ENCODE results near the gene GNAZ. TPM values are rescaled to one million over a fixed set of nuclear protein-coding genes. Genes with fewer than 3 reads are reported as not detected.

GNAZ gene
- total RNA-seq, 4 donors from 2014 or later: 0.64 to 9.9 (median 2.6) TPM

DNA sequence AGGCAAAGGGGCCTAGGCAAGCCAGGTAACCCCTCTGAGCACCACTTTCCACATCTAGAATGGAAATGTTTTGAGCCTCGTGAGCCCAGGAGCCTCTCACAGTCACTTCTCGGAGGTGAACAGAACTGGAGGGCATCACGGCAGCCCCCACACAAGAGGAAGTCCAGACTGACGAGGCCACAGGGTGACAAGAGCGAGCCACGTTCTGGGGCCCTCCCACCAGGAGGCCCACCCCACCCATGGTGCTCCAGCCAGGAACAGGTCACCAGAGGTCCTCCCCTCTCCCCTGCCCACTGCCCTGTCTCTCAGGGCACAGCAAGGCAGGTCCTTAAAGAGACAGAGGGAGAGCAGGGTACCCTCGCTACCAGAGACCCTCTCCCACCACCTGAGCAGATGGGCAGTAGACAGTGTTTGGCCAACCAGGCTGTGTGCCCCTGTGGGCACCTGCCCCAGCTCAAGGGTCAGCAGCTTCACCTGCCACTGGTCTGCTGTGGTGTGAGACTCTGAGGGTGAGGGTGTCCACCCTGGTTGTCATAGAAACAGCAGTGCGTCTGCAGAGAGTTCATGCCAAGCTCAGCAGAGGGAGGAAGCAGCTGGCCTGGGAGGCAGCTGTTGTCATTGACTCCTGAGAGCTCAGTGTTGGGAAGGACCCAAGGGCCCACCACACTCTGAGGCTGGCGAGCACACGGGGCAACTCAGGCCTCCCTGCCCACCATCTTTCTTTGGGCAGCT lies 40.0 kb downstream of the GNAZ start:
- H3K9me3 ChIP-seq: no peaks in the 10 kb centered on the region
- no peak for TF ChIP-seq POLR2A (IDR thresholded peaks at IDR 0.05)
- TF ChIP-seq, protein P1, sequence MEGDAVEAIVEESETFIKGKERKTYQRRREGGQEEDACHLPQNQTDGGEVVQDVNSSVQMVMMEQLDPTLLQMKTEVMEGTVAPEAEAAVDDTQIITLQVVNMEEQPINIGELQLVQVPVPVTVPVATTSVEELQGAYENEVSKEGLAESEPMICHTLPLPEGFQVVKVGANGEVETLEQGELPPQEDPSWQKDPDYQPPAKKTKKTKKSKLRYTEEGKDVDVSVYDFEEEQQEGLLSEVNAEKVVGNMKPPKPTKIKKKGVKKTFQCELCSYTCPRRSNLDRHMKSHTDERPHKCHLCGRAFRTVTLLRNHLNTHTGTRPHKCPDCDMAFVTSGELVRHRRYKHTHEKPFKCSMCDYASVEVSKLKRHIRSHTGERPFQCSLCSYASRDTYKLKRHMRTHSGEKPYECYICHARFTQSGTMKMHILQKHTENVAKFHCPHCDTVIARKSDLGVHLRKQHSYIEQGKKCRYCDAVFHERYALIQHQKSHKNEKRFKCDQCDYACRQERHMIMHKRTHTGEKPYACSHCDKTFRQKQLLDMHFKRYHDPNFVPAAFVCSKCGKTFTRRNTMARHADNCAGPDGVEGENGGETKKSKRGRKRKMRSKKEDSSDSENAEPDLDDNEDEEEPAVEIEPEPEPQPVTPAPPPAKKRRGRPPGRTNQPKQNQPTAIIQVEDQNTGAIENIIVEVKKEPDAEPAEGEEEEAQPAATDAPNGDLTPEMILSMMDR (IDR thresholded peaks at IDR 0.05): no peak
- H3K4me3 ChIP-seq: no peak overlapping the region
- H3K27ac ChIP-seq: no peak overlapping the region
- no peaks in the 10 kb centered on the region for H3K4me1 ChIP-seq
- WGBS, 2 donors: 69 to 71% methylated on average over 2 to 6 of the region's 10 CpGs
- H3K27me3 ChIP-seq: no peaks in the 10 kb centered on the region
- intact Hi-C loops (cut with DNase I): no loop called here
- no peaks in the 10 kb centered on the region for H3K36me3 ChIP-seq
- no peak for DNase-seq

DNA sequence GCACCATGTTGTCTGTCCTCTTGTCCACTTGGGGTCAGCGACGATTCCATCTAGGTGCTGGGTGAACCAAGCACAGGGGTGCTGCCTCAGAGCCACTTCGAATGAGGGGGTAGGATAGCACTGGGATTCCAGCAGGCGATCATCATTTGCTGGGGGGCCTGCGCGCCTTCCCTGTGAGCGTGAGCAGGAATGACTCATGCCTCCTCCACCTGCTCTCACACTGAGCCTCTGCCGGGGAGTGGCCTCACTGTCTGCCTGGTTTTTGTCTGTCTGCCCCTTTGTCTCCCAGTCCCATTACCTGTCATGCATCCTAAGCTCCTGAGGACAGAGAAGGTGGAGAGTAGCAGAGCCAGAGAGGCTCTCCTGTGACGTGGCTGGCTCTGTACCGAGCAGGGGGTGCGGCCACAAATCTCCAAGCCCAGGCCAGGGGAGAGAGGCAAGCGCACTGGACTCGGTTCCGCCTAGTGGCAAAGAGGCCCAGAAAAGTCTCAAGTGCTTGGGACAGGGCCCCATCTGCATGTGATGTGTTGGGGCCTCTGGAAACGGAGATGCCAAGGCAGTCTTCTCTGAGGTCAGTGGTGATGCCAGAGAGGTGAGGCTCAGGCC lies 40.7 kb downstream of the GNAZ start:
- Histone ChIP-seq H3K4me1 (no peaks in the 10 kb centered on the region), H3K9me3 (no peaks in the 10 kb centered on the region), H3K27me3 (no peaks in the 10 kb centered on the region), H3K36me3 (no peaks in the 10 kb centered on the region), H3K4me3 (no peak overlapping the region), H3K27ac (no peak overlapping the region)
- TF ChIP-seq, protein P1 (IDR thresholded peaks at IDR 0.05): no peak
- no peak for TF ChIP-seq POLR2A (IDR thresholded peaks at IDR 0.05)
- WGBS, 2 donors: 52 to 73% methylated on average over 4 of the region's 15 CpGs
- no peak for DNase-seq
- intact Hi-C loops (cut with DNase I): no loop called here

DNA sequence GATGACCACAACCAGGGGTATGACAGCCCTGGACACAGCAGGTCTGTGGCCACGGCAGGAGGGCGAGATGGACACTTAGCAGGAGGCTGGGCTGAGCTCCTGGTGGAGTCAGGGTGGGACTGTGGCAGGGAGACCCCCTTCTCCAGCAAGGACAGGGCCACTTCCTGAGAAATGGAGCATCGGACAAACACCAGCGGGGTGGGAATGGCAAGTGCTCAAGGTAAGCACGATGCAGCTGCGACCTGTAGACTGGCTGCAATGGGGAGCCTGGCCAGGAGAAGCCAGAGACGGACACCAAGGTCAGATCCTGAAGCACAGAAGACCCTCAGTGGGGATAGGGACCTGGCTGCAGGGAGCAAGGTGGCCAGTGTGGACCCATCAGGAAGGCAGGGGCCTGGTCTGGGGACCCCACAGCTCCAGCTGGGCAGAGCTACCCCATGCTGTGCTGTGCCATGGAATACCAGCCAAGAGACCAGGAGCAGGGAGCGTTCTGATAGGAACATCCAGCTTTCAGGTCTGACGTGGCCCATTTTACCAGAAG lies 42.2 kb downstream of the GNAZ start:
- WGBS, 2 donors: 90 to 94% methylated on average over 4 to 5 of the region's 9 CpGs
- Histone ChIP-seq H3K27ac (no peak overlapping the region), H3K4me3 (no peak overlapping the region), H3K4me1 (no peaks in the 10 kb centered on the region), H3K9me3 (no peaks in the 10 kb centered on the region), H3K27me3 (no peaks in the 10 kb centered on the region), H3K36me3 (no peaks in the 10 kb centered on the region)
- no peak for TF ChIP-seq POLR2A (IDR thresholded peaks at IDR 0.05)
- TF ChIP-seq, protein P1 (IDR thresholded peaks at IDR 0.05): no peak
- intact Hi-C loops (cut with DNase I): no loop called here
- no peak for DNase-seq

DNA sequence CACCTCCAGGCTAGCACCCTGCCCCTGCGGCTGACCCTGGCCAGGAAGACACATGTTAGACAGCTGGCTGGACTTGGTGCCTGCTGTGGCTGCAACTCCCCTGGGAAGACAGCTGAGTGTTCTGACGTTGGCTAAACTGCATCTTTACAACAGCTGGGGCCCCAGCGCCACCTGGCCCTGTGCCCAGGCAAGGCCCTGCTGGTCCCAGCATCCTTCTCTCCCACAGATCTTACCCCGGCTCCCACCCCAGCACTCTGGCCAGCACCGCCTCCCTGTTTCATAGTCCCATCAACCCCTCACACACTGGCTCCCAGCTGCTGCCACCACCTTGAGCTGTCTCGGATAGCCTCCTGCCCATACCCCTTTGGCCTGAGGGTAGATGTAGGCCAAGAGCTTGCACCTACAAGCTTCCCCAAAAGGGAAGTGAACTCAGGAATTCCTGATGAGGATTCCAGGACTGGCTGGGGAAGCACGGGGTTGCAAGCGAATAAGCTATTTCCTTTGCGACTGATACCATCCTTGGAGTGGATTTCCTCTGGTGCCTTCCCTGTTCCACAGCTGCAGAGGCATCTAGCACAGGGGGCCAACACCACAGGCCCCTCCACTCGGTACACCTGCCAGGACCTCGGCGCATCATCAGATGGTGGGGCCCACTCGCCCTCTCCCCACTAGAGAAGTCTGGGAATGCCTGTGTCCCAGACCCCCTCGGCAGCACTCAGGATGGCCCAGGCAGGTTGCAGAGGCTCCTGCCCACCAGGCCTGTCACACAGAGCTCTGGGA lies 42.9 kb downstream of the GNAZ start:
- Histone ChIP-seq H3K9me3 (no peaks in the 10 kb centered on the region), H3K27me3 (no peaks in the 10 kb centered on the region), H3K4me3 (no peak overlapping the region), H3K36me3 (no peaks in the 10 kb centered on the region), H3K4me1 (no peaks in the 10 kb centered on the region), H3K27ac (no peak overlapping the region)
- 75 to 76% methylated on average over 3 to 8 of the region's 14 CpGs for WGBS, 2 donors
- DNase-seq: no peak
- TF ChIP-seq, protein P1 (IDR thresholded peaks at IDR 0.05): no peak
- TF ChIP-seq POLR2A (IDR thresholded peaks at IDR 0.05): no peak
- intact Hi-C loops (cut with DNase I): no loop called here

Data from esophagus squamous epithelium (tissue), 5 donors.